GM12878 (cell line): Measurements from ENCODE around the gene FAM227A. TPM values are rescaled to one million over a fixed set of nuclear protein-coding genes. Genes with fewer than 3 reads are reported as not detected.

Experiments used
- ATAC-seq: fragments of 200-7000 bp; cut with Tn5 transposase; 3 replicates; pipeline ENCODE4 v1.9.1; 2020; ENCODE audit warnings: mild to moderate bottlenecking, moderate library complexity
- BruUV-seq: library from RNA; stranded (reverse); fragments of 400-500 nt; replicated peaks from 2 replicates; lab custom pipeline; 2021; lab: Mats Ljungman, UMichigan
- CTCF ChIA-PET: fragments of 300-600 bp; sonication (Branson Sonifier 250); formaldehyde crosslinking; extraction: SDS; loops from one replicate; lab custom pipeline; 2021; ENCODE audit warnings: inconsistent platforms; lab: Yijun Ruan, JAX
- POLR2A ChIA-PET: fragments of 350-600 bp; formaldehyde crosslinking; extraction: SDS; loops from one replicate; lab custom pipeline; 2021; ENCODE audit warnings: inconsistent platforms; lab: Charles Lee
- RAD21 ChIA-PET: fragments of 300-600 bp; sonication (Branson Sonifier 250); formaldehyde crosslinking; loops from one replicate; lab custom pipeline; 2023; ENCODE audit warnings: antibody characterized with exemption; ENCODE audit not compliant: unreplicated experiment; lab: Charles Lee
- SMC1A ChIA-PET: fragments of 300-600 bp; sonication (Branson Sonifier 250); formaldehyde crosslinking; loops from one replicate; lab custom pipeline; 2023; ENCODE audit not compliant: unreplicated experiment, uncharacterized antibody; lab: Charles Lee
- DNase-seq: peaks from one replicate; pipeline ENCODE4 v3.0.0-alpha.2; 2011; ENCODE audit warnings: low read depth, low spot score
- FAIRE-seq: peaks from 3 replicates; lab custom pipeline; 2011; peaks lifted over from hg19 to GRCh38; lab: Jason Lieb, UNC
- H2AFZ ChIP-seq: 2 replicates; pipeline ENCODE4 v1.6.0; 2011; ENCODE audit warnings: low read depth, low read length, control low read depth; ENCODE audit not compliant: control insufficient read depth
- H3K27ac ChIP-seq: 2 replicates; pipeline ENCODE4 v1.5.1; 2011; ENCODE audit warnings: control low read depth; ENCODE audit not compliant: control insufficient read depth, insufficient read depth
- H3K27me3 ChIP-seq, 2 experiments: replicated peaks in 1 of 2; 2 replicates each; pipeline versions ENCODE4 v1.6.0 to v1.6.1; 2011; ENCODE audit warnings: low read length in 1 of 2; ENCODE audit not compliant: control insufficient read depth in 2 of 2, insufficient read depth in 2 of 2
- H3K36me3 ChIP-seq, 2 experiments: 2 replicates each; pipeline ENCODE4 v1.5.1; 2011; ENCODE audit warnings: low read length in 1 of 2; ENCODE audit not compliant: control insufficient read depth in 2 of 2, insufficient read depth in 2 of 2
- H3K4me1 ChIP-seq: 2 replicates; pipeline ENCODE4 v1.6.1; 2011; ENCODE audit warnings: mild to moderate bottlenecking, low read length, moderate library complexity, mixed read lengths; ENCODE audit not compliant: control insufficient read depth, insufficient read depth
- H3K4me2 ChIP-seq: 2 replicates; pipeline ENCODE4 v1.6.0; 2011; ENCODE audit warnings: control low read depth; ENCODE audit not compliant: control insufficient read depth, insufficient read depth
- H3K4me3 ChIP-seq: fragments of 200-600 bp; sonication (generic); 2 replicates; pipeline ENCODE4 v1.5.1; 2016
- H3K79me2 ChIP-seq: 2 replicates; pipeline ENCODE4 v1.6.0; 2011; ENCODE audit warnings: low read length; ENCODE audit not compliant: control insufficient read depth, insufficient read depth
- H3K9ac ChIP-seq: 2 replicates; pipeline ENCODE4 v1.8.0; 2011; ENCODE audit warnings: low read length, control low read depth, mixed read lengths; ENCODE audit not compliant: control insufficient read depth, insufficient read depth
- H3K9me3 ChIP-seq: replicated peaks from 3 replicates; pipeline ENCODE4 v1.5.1; 2011; ENCODE audit warnings: mild to moderate bottlenecking, low read length; ENCODE audit not compliant: control insufficient read depth, insufficient read depth
- H4K20me1 ChIP-seq: 2 replicates; pipeline ENCODE4 v1.6.0; 2011; ENCODE audit not compliant: control insufficient read depth, insufficient read depth
- CEBPZ ChIP-seq: fragments of 150-350 bp; IDR thresholded peaks from 2 replicates; pipeline ENCODE4 v1.6.1; 2016; ENCODE audit warnings: low read depth, low read length
- HDAC2 ChIP-seq: fragments of 200-600 bp; sonication (generic); IDR thresholded peaks from 2 replicates; pipeline ENCODE4 v1.6.1; 2017
- NFXL1 ChIP-seq: fragments of 450-650 bp; IDR thresholded peaks from 2 replicates; pipeline ENCODE4 v1.6.1; 2017; ENCODE audit warnings: antibody characterized with exemption, mild to moderate bottlenecking, borderline replicate concordance
- PAX8 ChIP-seq: fragments of 450-650 bp; IDR thresholded peaks from 2 replicates; pipeline ENCODE4 v1.6.1; 2017; ENCODE audit warnings: mild to moderate bottlenecking, moderate library complexity
- whole genome bisulfite sequencing: methylation state at CpG from one replicate; pipeline ENCODE4 v1.1.6; 2016; ENCODE audit warnings: low lambda C conversion rate; ENCODE audit not compliant: insufficient replicate concordance, insufficient coverage; ENCODE audit errors: missing lambda C conversion rate; 5-methylcytosine and 5-hydroxymethylcytosine counted together
- in situ Hi-C: fragments of 300-500 bp; cut with MboI; formaldehyde crosslinking; loops from 9 replicates; pipeline ENCODE4 v1.14.3; 2018; ENCODE audit warnings: mixed read lengths
- intact Hi-C: fragments of 100-400 bp; cut with micrococcal nuclease; formaldehyde crosslinking; loops from one replicate; pipeline ENCODE4 v1.14.2; 2022; ENCODE audit not compliant: unreplicated experiment
- polyA plus RNA-seq, 11 experiments: library from polyadenylated mRNA; depleted of rRNA in 4 of 11; unstranded in 6 of 11; stranded (reverse) in 5 of 11; fragments of >200 nt; fragmentation: Nextera tagmentation in 4 of 11; fragmentation: Illumina TruSeq in 1 of 11; extraction: Ambion mirVana in 4 of 11; extraction: Trizol in 1 of 11; gene quantifications; 1 replicate in 1 of 11; 2 replicates in 10 of 11; pipeline versions ENCODE4 v1.2.1 to v1.2.3, GENCODE V29; 2011 to 2016; ENCODE audit warnings: inconsistent platforms in 2 of 11, missing spikeins in 2 of 11, low read depth in 1 of 11
- total RNA-seq, 4 experiments: library from RNA; depleted of rRNA in 3 of 4; stranded (reverse); fragments of >200 nt in 3 of 4; fragmentation: Illumina TruSeq in 1 of 4; extraction: Trizol in 1 of 4; gene quantifications; 2 replicates each; pipeline versions ENCODE4 v1.2.1 to v1.2.3, GENCODE V29; 2013 to 2021
- TF ChIP-seq, protein P1 (sequence below): IDR thresholded peaks from 2 replicates; pipeline ENCODE4 v1.6.1; 2011; ENCODE audit warnings: borderline replicate concordance, low read depth, mild to moderate bottlenecking, moderate library complexity, mixed read lengths, low read length; ENCODE audit not compliant: insufficient read depth; ENCODE audit errors: extremely low read length

Gene FAM227A
- total and polyA plus RNA-seq, 10 of the 15 experiments (the other 5 are each of a cell fraction or from before 2014, with no cell fraction given): 0.02 to 0.59 (median 0.25) TPM

GRCh38 chr22:38607680-38608079 is 48.5 kb downstream of the FAM227A start:
- Histone ChIP-seq H3K27me3 (no peaks in the 10 kb centered on the region), H2AFZ (no peak overlapping the region), H4K20me1 (no peaks in the 10 kb centered on the region), H3K27ac (no peak overlapping the region), H3K9ac (no peak overlapping the region), H3K36me3 (no peaks in the 10 kb centered on the region), H3K9me3 (no peaks in the 10 kb centered on the region), H3K79me2 (no peaks in the 10 kb centered on the region), H3K4me3 (no peak overlapping the region), H3K4me1 (no peaks in the 10 kb centered on the region), H3K4me2 (no peak overlapping the region)
- FAIRE-seq: no peak
- POLR2A ChIA-PET: no interaction called here
- in situ Hi-C loops (no loop called here), intact Hi-C loops (no loop called here)
- no peak for ATAC-seq
- WGBS: 8% methylated on average over 3 of the region's 3 CpGs
- TF ChIP-seq CEBPZ (no peak), NFXL1 (no peak), HDAC2 (no peak), PAX8 (no peak)
- TF ChIP-seq, protein P1, sequence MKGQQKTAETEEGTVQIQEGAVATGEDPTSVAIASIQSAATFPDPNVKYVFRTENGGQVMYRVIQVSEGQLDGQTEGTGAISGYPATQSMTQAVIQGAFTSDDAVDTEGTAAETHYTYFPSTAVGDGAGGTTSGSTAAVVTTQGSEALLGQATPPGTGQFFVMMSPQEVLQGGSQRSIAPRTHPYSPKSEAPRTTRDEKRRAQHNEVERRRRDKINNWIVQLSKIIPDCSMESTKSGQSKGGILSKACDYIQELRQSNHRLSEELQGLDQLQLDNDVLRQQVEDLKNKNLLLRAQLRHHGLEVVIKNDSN: no peak
- BruUV-seq: no TSS peak
- RAD21 ChIA-PET: interaction anchor here (0.7 kb wide), 1 partner anchor 36 kb away, joined by 3 read pairs; no protein-coding TSS in a partner anchor
- CTCF ChIA-PET: no interaction called here
- SMC1A ChIA-PET: no interaction called here
- no peak for DNase-seq
